Erythroblast (primary cell): ENCODE data around the gene AIPL1.

Experiments used
- GATA1 ChIP-seq: IDR thresholded peaks from 2 replicates; pipeline ENCODE4 v1.6.1; 2011; ENCODE audit warnings: low read depth, mild to moderate bottlenecking, control low read depth, low read length, moderate library complexity
- POLR2A ChIP-seq: IDR thresholded peaks from 2 replicates; pipeline ENCODE4 v1.6.1; 2011; ENCODE audit warnings: mild to moderate bottlenecking, low read length

DNA sequence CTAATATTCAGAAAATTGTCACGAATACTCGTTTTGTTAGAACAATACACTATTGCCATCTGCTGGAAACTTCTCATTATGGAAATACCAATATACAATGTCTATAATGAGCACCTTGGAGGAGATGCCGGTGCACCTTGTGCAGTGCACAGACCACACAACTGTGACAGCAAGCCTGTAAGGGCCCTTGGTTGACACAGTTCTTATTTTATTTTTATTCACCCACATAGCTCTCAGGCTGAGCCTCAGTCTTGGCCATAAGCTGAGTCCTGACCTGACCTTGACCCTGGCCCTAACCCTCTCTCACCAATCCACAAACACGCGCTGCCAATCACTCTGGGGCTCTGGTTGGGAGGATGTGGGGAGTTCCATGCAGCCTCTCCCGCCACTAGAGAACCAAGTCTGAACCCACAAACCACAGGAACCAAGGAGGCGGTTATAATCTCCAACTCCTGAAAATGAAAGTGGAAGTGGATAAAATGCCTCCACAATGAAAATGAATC lies 7.6 kb downstream of the AIPL1 start:
- TF ChIP-seq POLR2A (no peak), GATA1 (no peak)
